Mesodermal cell (in vitro differentiated cells): ENCODE results near the gene CYLD.

Experiments used
- H3K27ac ChIP-seq: 2 replicates; pipeline ENCODE4 v1.7.0; 2013; ENCODE audit warnings: mild to moderate bottlenecking, low read depth, low read length, moderate library complexity; ENCODE audit not compliant: severe bottlenecking
- H3K36me3 ChIP-seq: 2 replicates; pipeline ENCODE4 v1.7.1; 2013; ENCODE audit warnings: mild to moderate bottlenecking, low read length, moderate library complexity; ENCODE audit not compliant: control insufficient read depth, insufficient read depth
- H3K4me1 ChIP-seq: one replicate; pipeline ENCODE4 v1.7.1; 2013; ENCODE audit warnings: mild to moderate bottlenecking, low read length; ENCODE audit not compliant: insufficient read depth, control insufficient read depth, poor library complexity, severe bottlenecking
- H3K4me3 ChIP-seq: 2 replicates; pipeline ENCODE4 v1.7.0; 2013; ENCODE audit warnings: low read length, control low read depth, mild to moderate bottlenecking; ENCODE audit not compliant: insufficient read depth, poor library complexity, severe bottlenecking; ENCODE audit errors: extremely low read depth
- H3K9me3 ChIP-seq: 2 replicates; pipeline ENCODE4 v1.7.1; 2013; ENCODE audit warnings: mild to moderate bottlenecking, low read length, moderate library complexity; ENCODE audit not compliant: control insufficient read depth
- WGBS, 2 experiments: methylation state at CpG; one replicate each; pipeline ENCODE4 v1.1.5; 2013; ENCODE audit warnings: missing lambda C conversion rate in 2 of 2; ENCODE audit not compliant: insufficient coverage in 2 of 2; 5-methylcytosine and 5-hydroxymethylcytosine counted together

CYLD gene

DNA sequence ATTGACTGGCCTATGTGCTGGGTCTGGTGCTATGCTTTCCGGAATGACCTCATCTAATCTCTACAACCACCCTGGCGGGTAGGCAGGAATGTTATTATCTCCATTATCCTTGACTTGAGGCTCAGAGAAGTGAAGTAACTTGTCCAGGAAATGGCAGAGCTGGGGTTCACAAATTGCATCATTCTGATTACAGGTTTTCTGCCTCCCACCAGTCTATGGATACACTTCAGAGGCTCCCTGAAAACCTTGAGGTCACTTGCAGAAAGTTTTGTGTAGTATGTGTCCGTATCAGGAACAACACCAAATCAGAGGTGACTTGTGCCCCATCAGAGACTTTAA, 29.4 kb upstream of the CYLD start:
- H3K27ac ChIP-seq = no peak overlapping the region
- H3K4me1 ChIP-seq = peaks cover 5% of the 10 kb centered on the region
- no CpG with 5 or more reads among the region's 3 CpGs for WGBS, 2 experiments
- H3K4me3 ChIP-seq = no peak overlapping the region
- H3K36me3 ChIP-seq = no peaks in the 10 kb centered on the region
- H3K9me3 ChIP-seq = no peaks in the 10 kb centered on the region

DNA sequence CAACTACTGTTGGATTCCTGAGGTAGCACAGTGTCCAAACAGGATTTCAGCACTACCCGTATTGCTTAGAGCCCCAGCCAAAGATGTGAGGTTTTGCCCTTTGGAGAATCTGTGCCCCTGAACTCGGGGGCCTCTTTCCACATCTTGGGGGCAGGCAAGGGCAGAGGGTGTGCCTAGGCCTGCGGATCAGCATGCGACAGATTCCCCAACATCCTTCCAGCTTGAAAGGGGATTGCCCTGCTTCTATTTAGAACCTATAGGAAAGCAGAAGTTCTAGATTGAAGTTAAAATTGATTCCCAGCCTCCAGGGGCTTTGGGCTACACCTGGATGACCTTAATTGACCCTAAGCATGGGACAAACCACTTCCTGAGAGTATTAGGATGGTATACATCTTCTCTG, 28.9 kb upstream of the CYLD start:
- 83 to 94% methylated on average over 2 of the region's 4 CpGs for WGBS, 2 experiments
- H3K9me3 ChIP-seq = no peaks in the 10 kb centered on the region
- H3K4me1 ChIP-seq = peaks cover 5% of the 10 kb centered on the region
- H3K4me3 ChIP-seq = no peak overlapping the region
- no peaks in the 10 kb centered on the region for H3K36me3 ChIP-seq
- H3K27ac ChIP-seq = no peak overlapping the region

DNA sequence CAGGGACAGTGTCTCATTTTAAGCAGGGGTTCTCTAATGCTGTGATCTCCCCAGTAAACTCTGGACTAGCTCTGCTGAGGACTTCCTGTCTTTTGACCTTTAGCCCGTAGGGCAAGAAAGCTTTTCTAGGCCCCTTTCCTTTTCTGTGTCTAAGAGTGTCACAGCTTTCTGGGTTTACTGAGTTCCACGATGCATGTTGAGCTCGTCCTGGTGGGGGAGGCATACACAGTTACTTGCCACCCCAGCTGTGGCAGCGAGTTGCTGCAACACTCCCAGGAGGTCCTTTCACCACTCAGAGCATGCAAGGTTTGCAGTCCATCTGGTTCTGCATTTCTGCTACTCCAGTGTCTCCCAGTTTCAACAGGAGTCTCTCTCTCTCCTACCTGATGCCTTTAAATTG, 24.8 kb upstream of the CYLD start:
- Histone ChIP-seq H3K4me1 (peaks cover 2% of the 10 kb centered on the region), H3K27ac (no peak overlapping the region), H3K4me3 (no peak overlapping the region), H3K9me3 (no peaks in the 10 kb centered on the region), H3K36me3 (no peaks in the 10 kb centered on the region)
- 69 to 100% methylated on average over 3 to 4 of the region's 4 CpGs for WGBS, 2 experiments

DNA sequence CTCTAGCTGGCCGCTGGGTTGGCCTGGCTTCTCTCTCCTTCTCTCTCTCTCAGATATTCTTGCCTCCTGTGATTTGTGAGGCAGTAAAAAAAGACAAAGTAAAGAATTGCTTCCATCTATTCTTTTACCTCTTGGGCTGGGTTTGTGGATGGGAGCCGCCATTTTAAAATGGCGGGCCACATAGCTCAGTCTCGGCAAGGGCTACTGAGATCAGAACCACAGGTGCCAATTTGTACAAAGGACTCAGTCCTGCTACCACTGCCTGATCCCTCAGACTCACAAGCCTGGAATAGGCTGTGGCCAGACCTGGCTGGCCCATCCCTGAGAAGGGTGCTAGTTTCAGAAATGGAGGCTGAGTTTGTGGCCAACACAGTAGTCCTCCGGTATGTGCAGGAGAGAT, 24.4 kb upstream of the CYLD start:
- Histone ChIP-seq H3K4me3 (no peak overlapping the region), H3K36me3 (no peaks in the 10 kb centered on the region), H3K9me3 (no peaks in the 10 kb centered on the region), H3K27ac (no peak overlapping the region), H3K4me1 (no peaks in the 10 kb centered on the region)
- 100% methylated on average over 3 to 5 of the region's 5 CpGs for WGBS, 2 experiments

DNA sequence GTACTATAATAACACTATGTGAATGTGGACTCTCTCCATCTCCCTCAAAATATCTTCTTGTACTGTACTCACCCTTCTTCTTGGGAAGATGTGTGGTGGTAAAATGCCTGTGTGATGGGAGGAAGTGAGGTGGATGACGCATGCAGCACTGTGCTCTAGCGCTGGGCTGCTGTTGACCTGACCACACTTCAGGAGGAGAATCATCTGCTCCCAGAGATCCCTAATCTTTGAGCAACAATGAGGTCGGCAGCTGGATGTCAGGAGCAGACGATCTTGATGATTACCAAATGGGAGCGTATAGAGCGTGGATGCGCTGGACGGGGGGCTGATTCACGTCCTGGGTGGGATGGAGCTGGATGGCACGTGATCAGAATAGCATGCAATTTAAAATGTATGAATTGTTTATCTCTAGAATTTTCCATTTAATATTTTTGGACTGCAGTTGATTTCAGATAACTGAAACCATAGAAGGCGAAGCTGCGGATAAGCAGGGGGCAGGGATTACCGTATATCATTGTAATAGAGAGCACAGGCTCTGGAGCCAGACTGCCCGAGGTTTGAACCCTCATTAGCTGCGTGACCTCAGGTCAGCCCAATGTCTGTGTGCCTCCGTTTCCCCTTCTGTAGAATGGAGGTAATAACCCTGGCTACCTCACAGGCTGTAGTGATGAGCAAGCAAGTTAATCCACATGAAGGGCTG, 23.7 kb upstream of the CYLD start:
- Histone ChIP-seq H3K4me3 (no peak overlapping the region), H3K27ac (no peak overlapping the region), H3K9me3 (no peaks in the 10 kb centered on the region), H3K4me1 (no peaks in the 10 kb centered on the region), H3K36me3 (no peaks in the 10 kb centered on the region)
- WGBS, 2 experiments = 95% methylated on average over 14 to 15 of the region's 16 CpGs

DNA sequence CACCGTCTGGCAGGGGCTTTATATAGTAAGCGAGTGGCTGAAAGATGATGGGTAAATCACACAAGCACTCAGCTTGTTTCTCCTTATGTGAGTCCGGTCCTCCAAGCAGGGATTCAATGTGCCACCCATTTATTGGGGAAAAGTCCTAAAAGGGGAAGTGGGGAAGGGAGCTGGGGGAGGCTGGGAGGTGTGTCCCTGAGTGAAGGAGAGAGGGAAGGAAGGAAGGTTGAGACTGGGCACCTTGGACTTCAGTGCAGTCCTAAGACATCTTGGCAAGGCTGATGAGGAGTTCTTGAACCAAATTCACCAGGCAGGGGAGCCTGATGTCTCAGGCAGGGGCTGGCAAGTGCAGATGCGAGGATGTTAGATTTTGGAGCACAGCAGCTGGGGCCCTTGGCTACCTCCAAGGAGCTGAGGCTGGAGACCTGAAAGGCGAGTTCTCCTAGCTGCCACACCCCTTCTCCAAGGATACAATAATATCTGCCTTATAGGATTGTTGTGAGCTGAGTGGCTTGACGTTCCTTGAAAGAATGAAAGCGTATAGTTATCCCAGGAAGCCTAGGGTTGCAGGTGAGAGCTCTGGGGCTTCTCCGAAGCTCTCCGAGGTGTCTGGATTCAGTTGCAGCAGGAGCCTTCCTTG, 23.0 kb upstream of the CYLD start:
- Histone ChIP-seq H3K4me1 (no peaks in the 10 kb centered on the region), H3K4me3 (no peak overlapping the region), H3K27ac (no peak overlapping the region), H3K9me3 (no peaks in the 10 kb centered on the region), H3K36me3 (no peaks in the 10 kb centered on the region)
- 84 to 87% methylated on average over 3 to 7 of the region's 9 CpGs for WGBS, 2 experiments

DNA sequence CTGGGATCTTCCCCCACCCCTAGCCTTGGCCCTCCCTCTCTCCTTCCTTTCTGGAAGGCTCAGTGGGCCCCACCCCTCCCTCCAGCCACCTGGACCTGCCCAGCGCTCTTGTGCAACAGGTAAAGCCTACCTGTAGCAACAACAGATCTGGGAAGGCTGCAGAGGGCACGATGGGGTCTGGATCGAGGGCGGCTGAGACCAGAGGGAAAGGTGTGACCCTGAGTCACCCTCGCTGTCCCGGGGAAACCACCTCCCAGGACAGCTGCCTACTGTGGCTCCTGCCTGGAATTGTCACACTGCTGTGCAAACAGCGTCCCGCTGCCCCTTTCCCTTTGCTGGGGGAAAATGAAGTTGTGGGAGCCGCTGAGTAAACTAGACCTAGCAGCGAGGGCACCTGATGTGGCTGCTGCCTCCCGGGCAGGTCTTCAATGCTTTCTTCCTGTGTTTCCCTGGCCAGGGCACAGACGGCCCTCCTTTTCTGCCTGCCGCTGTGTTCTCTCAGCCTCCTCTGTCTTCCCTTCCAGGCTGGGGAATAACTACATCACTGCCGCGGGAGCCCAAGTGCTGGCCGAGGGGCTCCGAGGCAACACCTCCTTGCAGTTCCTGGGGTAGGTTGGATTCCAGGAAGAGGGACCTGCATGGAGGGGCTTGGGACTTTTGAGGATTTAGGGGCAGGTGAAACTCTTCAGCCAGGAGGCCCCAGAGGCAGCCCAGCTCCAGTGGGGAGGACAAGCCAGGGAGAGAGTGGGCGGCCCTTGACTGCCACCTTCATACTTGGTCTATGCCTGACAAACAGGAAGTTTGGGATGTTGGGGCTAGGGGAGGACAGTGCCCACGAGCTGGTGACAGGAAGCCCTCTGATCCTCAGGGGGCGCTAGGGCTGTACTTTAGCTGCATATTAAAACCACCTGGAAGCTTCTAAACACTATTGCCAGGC, 22.2 kb upstream of the CYLD start:
- Histone ChIP-seq H3K9me3 (peaks cover 4% of the 10 kb centered on the region), H3K27ac (no peak overlapping the region), H3K4me1 (no peaks in the 10 kb centered on the region), H3K36me3 (no peaks in the 10 kb centered on the region), H3K4me3 (no peak overlapping the region)
- WGBS, 2 experiments = 78 to 87% methylated on average over 7 to 14 of the region's 20 CpGs

DNA sequence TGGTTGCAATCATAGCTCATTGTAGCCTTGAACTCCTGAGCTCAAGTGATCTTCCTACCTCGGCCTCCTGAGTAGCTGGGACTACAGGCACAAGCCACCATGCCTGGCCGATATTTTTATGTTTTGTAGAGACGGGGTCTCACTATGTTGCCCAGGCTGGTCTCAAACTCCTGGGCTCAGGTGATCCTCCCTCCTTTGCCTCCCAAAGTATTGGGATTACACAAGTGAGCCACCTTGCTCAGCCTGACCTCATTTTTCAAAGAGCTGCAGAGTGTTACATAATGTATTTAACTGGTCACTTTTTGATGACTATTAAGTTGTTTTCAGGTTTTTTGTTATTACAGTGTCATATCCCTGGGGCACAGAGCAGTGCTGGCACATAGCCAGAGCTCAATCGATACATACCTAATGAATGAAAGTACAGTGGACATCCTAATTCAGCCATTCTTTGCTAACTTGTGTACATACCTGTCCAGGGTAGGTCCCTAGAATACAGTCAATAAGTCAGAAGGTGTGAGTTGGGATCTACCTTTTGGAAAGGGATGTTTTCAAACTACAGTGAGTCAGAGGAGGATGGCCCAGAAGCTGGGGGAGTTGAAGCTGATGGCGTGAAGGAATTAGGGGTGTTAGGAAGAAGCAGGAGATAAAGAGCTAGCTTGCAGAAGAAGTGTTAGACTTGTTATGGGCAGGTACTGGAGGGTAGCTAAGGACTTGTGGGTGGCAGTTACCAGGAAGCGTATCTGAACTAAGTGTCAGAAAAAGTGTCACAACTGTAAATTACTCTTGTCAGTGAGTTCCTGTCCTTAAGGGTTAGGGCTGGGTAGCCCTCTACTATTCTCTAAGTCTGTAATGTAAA, 20.1 kb upstream of the CYLD start:
- H3K9me3 ChIP-seq = peaks cover 4% of the 10 kb centered on the region
- no peak overlapping the region for H3K27ac ChIP-seq
- H3K4me3 ChIP-seq = no peak overlapping the region
- H3K36me3 ChIP-seq = no peaks in the 10 kb centered on the region
- H3K4me1 ChIP-seq = no peaks in the 10 kb centered on the region
- WGBS, 2 experiments = 88 to 92% methylated on average over 6 of the region's 6 CpGs

DNA sequence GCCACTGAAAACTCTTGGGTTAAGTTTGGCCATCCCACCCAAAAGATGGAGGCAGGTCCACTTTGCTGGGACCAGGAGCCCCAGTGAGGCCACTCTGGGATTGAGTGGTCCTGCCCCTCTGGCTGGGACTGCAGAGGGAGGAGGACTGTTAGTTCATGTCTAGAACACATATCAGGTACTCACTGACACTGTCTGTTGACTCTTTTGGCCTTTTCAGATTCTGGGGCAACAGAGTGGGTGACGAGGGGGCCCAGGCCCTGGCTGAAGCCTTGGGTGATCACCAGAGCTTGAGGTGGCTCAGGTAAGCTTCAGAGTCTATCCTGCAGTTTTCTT, 19.5 kb upstream of the CYLD start:
- Histone ChIP-seq H3K4me3 (no peak overlapping the region), H3K9me3 (peaks cover 4% of the 10 kb centered on the region), H3K4me1 (no peaks in the 10 kb centered on the region), H3K27ac (no peak overlapping the region), H3K36me3 (no peaks in the 10 kb centered on the region)
- WGBS, 2 experiments = 100% methylated on average over 1 of the region's 1 CpG; no CpG with 5 or more reads in 1 of the 2 experiments

DNA sequence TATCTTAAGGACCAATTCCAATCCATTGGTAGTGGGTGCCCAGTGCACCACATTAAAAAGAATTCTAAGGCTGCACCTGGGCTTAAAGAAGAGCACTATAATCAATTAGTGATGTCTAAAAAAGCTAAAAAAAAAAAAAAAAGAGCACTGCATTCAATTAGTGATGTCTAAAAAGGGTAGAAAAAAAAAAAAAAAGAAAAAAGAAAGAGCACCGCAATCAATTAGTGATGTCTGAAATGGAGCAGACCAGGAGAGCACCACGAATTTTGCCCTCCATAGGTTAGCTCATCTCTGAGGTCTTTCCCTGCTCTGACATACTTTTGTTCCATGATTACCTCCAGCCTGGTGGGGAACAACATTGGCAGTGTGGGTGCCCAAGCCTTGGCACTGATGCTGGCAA, 18.9 kb upstream of the CYLD start:
- peaks cover 4% of the 10 kb centered on the region for H3K9me3 ChIP-seq
- no peak overlapping the region for H3K27ac ChIP-seq
- H3K4me1 ChIP-seq = no peaks in the 10 kb centered on the region
- WGBS, 2 experiments = 67 to 79% methylated on average over 1 to 2 of the region's 2 CpGs
- no peak overlapping the region for H3K4me3 ChIP-seq
- H3K36me3 ChIP-seq = no peaks in the 10 kb centered on the region
